SIG-M5 treated with dmso at 0.1 percent for 504 hours (cell line): Measurements from ENCODE around the gene BORCS6.

ENCODE experiments used
- DNase-seq: peaks from one replicate; lab custom pipeline; 2025; ENCODE audit not compliant: unreplicated experiment; lab: John Stamatoyannopoulos, UW

BORCS6 gene

GRCh38 chr17:8155996-8156245 is 34.1 kb downstream of the BORCS6 start:
- DNase-seq: no peak

DNA sequence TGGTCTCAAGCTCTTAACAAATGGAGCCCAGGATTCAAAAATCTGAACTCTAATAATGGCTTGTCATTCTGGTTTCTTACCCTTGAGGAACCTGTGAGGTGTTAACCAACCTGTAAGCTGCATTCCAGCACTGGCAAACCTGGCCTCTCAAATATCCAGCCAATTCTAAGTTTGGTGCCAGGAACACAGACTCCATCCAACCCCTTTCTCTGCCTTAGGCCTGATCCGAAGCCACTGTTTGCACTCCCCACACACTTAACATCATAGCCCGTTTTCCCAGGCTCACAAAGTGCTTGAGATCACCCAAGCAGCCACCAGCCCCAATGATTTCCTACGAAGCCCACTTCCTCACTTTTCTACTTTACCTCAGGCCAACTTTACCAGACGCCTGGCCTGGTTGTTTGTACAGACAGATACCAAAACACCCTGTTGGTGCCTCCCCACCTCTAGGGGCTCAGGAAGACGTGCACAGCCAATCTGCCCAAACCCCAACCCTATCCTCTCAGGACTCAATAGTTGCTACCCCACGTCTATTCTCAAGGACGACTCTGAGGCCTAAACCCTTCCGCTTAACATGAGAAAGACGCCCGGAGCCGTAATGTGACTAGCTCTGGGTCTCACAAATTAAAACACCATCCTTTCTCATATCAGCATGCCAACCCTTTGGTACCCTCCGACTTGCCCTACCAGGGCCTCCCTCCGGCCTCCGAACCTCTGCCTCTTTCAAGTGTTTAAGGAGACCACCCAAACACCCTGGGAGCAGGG is 34.6 kb downstream of the BORCS6 start:
- DNase-seq: no peak

DNA sequence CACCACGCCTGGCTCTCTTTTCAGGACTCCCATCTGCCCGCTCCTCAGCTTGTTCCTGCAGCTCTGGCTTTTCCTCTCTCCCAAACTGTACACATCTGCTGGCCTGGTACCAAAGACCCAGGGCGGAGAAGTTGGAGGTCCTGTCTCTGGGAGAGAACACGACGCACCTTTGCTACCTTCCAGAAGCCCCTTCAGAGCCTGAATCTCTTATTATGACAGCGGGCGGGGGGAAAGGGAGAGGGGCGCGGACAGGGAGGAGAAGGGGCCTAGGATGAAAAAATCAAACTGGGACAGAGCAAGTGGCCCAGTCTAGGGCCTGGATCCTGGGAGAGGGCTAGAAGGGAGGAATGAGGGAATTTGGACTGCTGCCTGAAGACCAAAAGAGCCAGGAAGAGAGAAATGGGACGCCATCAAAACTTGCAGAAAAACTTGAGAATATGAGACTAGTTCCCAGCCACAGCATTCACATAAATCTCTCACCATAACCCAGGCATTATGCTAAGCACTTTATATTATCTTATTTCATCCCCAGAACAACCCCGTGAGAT is 35.3 kb downstream of the BORCS6 start:
- no peak for DNase-seq

GRCh38 chr17:8153957-8154607 is 35.9 kb downstream of the BORCS6 start:
- peak; percentile 76 for DNase-seq

- peak; percentile 51 for DNase-seq
Measured at GRCh38 chr17:8153525-8153956, 36.4 kb downstream of the BORCS6 start.

GRCh38 chr17:8153031-8153451 is 36.9 kb downstream of the BORCS6 start:
- DNase-seq: no peak

DNA sequence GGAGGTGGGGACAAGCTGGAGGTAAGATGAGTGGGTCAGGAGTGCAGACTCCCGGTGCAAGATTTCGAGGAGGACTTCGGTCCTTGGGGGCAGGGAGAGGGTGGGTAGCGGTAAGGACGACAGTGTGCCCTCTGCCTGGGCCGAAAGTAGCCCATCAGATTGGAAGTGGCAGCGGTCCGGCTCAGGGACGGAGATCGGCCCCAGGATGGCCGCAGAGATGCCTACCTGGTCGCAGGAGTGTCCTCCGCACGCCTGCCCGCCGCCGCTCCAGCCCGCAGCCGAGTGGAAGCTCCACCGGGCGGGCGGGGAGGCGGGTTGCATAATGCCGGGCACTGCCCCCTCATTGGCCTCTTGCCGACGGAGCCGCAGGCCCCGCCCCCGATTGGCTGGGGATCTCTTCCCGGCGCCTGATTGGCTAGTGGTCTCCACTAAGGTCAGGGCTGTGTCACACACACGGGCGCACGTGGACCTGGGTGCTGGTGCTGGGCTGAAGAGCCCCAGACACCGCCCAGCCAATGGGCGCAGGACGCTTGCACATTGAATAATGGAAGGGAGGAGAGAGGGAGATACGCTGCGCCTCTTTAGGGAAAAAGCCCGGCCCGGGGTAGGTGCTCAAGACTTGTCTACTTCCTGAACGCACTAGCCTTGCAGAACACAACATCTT is 37.7 kb downstream of the BORCS6 start, which contains the start of gene PER1:
TSS of gene PER1 (minus strand) at position 293 of the 664 bp plus-strand sequence. CDS start 1,698 bp downstream, outside the sequence.
- peak; percentile 92 for DNase-seq

- DNase-seq: peak; percentile 67
Measured at GRCh38 chr17:8151641-8152111, 38.3 kb downstream of the BORCS6 start.

- DNase-seq: peak; percentile 71
Measured at GRCh38 chr17:8151120-8151640, 38.8 kb downstream of the BORCS6 start.

DNA sequence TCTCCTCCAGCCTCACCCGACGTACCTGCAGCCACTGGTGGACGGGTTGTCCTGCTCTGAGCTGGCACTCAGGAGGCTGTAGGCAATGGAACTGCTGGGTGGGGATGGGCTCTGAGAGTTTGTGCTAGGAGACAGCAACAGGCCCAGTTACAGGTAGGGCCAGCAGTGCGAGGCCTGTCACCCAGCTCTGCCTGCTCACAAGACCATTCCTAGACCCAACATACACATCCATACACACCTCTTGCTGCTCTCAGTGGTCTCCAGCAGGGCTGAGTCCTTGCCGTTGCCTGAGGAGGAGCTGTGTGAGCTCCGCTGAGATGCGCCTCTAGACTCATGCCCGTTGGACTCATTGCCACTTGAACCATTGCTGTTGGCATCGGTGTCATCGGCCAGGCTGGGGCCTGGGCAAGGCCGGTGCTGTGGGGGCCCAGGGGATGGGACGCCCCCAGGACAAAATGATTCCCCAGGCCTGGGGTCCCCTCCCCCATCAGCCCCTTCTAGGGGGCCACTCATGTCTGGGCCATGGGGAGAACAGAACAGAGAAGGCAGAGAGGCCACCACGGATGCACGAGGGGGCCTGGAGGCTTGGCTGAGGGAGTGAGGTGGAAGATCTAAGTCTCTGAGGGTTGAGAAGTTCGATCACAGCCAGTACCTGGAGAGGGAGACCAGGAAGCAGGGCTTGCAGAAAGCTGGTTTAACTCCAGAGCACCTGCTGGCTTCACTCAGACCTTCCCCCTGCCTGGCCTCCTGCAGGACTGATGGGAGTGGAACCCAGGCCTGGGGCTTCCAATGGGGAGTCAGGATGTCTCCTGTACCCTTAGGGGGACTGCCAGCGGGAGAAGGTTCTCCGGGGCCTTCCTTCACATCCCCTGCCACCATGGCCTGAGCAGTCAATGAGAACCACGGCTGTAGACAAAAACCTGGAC is 39.5 kb downstream of the BORCS6 start:
- DNase-seq: no peak

- DNase-seq: no peak
Measured at GRCh38 chr17:8149419-8150193, 40.4 kb downstream of the BORCS6 start.

- DNase-seq: no peak
Measured at GRCh38 chr17:8148560-8148959, 41.4 kb downstream of the BORCS6 start.

DNA sequence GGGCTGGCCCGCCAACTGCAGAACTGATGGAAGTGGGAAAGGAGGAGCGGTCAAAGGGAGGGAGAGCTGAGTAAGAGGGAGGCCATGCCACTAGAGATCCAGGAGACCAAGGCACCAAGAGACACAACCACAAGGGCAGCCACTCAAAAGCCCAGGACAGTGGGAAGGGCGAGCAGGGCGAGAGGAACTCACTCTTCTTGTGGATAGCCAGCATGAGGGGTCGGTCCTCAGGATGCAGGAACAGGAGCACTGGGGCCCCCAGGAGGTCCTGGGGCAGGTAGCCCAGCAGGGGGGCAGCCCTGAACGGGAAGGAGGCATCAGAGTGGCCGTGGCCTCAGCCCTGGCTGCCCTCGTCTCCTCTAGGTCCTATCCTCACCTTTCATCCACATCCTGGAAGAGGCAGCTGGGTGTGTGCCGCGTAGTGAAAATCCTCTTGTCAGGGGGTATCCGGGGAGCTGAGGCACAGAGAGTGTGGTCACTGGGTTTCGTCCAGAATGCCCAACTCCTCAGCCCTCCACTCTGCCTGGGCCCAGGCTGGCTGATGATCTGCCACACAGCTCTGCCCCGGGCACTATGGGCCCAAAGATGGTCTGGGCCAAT is 42.1 kb downstream of the BORCS6 start:
- DNase-seq: no peak

DNA sequence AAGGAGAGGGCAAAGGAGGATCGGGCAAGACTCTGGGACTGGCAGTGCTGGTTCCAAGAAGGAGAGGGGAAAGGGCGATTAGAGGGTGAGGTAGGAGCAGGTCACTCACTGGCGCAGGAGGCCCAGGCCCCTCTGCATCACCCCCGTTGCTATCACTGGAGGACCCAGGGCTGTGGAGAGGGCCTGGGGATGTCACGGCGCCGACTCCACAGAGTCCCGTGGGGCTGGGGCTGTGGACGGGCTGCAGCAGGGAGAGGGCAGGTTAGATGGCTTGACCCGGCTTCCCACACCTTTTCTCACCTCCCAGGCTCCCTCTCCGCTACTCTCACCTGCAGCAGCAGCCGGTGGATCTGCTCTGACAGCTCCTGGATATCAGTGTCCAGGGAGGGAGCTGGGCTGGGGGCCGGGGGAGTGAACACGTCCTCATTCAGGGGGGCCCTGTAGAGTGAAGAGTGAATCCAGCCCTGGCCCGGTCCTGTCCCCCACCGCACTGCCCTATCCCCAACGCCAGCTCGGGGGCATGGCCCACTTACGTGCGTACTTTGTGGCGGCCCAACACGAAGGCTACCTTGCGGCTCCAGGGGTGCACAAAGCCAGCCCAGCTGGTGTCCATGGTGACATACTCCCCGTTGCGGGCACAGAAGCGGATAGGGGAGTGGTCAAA is 42.7 kb downstream of the BORCS6 start:
- no peak for DNase-seq

DNA sequence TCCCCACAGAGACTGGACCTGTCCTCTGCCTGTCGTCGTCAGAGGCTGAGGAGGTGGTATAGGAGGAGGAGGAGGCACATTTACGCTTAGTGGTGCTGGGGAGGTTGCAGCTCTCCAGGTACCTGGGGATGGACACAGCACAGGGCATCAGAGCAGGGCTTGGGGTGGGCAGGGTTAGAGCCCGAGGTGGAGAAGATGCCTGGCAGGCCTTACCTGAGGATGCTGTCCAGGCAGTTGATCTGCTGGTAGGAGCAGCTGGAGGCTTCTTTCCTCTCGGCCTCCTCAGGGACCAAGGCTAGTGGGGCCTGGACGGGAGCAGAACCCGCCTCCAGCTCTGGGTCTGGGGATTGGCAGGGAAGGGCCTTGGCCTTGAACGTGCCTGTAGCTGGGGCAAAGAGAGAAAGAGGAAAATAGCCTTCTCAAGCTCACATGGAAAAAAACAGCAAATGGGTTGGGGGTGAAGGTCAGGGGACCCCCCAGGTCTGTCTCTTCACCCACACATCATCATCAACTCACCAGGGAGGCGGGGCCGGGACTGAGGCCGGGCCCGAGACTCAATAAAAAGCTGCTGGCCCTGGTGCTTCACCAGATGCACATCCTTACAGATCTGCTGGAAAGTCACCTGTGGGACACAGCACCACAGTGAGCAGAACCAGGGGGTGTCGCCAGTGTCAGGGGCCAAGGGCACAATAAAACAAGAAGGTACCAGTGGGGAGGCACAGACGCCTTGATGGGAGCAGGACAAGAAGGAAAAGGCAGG is 43.4 kb downstream of the BORCS6 start:
- no peak for DNase-seq

GRCh38 chr17:8145811-8146210 is 44.2 kb downstream of the BORCS6 start:
- no peak for DNase-seq

- no peak for DNase-seq
Measured at GRCh38 chr17:8144401-8145231, 45.4 kb downstream of the BORCS6 start.
